Epithelial cell of esophagus (primary cell): Measurements from ENCODE around the gene LRRC45.

Experiments
- DNase-seq: peaks from one replicate; pipeline ENCODE4 v3.0.0; 2010; ENCODE audit warnings: low read depth
- H3K4me3 ChIP-seq: 2 replicates; pipeline ENCODE4 v1.5.1; 2011; ENCODE audit warnings: mild to moderate bottlenecking, low read length, control low read depth
- CTCF ChIP-seq: IDR thresholded peaks from 2 replicates; pipeline ENCODE4 v1.5.1; 2011; ENCODE audit warnings: low read depth, mild to moderate bottlenecking, low read length, control low read depth, inconsistent platforms; ENCODE audit not compliant: insufficient read depth; ENCODE audit errors: missing control alignments

LRRC45 gene

DNA sequence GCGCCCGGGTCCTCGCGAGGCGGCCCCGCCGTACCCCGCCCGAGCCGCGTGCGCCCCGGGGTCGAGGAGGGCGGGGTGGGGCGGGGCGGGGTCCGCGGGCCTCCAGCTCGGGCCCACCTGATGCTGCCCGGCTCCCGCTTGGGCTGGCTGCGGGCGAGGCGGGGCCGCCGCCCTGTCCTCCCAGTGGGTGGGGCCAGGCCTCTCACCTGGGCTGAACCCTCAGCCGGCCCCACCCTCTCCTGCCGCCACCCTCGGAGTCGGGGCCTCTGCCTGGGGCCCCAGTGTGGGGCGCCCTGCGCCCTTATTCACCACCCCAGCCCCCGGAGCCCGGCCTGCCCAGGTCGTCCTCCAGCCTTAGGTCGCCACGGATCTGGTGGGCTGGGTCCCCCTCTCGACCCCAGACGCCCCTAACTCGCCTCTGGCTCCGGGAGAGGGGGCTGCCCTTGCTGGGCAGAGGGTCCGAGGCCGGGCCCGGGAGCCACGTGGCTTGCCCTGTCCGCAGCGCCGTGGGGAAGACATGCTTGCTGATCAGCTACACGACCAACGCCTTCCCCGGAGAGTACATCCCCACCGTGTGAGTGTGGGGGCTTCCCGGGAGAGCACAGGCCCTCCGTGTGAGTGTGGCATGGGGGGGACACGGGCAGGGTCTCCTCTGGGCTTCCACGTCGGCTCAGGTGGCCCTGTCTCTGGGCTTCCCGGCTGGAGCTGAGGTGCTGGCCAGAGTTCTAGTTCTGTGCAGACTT, 9.0 kb downstream of the LRRC45 start:
- peak; percentile 60 for DNase-seq
- peak overlapping the region; percentile 50 for H3K4me3 ChIP-seq
- no peak for TF ChIP-seq CTCF

DNA sequence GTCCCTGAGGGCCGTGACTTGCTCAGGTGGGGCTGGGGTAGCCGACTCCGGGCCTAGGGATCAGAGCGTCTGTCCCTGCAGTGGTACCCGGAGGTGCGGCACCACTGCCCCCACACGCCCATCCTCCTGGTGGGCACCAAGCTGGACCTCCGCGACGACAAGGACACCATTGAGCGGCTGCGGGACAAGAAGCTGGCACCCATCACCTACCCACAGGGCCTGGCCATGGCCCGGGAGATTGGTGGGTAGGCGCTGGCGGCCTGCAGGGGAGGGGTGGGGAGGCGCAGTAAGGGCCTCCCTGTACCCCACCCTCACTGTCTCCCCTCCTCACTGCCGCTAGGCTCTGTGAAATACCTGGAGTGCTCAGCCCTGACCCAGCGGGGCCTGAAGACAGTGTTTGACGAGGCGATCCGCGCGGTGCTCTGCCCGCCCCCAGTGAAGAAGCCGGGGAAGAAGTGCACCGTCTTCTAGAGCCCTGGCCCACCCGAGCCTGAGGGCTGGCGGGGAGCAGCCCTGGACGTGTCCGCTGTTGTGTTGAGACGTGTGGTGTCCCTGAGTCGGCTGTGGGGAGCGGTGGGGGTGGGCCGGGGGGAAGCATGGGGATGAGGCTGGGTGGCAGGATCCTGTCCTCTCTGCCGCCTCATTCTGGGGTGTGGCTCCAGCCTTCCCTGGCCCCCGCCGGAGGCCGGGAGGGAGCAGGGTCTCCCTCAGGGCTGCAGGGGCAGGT, 10.4 kb downstream of the LRRC45 start:
- no peak overlapping the region for H3K4me3 ChIP-seq
- TF ChIP-seq CTCF: no peak
- no peak for DNase-seq

GRCh38 chr17:82034371-82035011, 11.4 kb downstream of the LRRC45 start:
- H3K4me3 ChIP-seq: no peak overlapping the region
- DNase-seq: no peak
- no peak for TF ChIP-seq CTCF

- H3K4me3 ChIP-seq: no peak overlapping the region
- no peak for DNase-seq
- no peak for TF ChIP-seq CTCF
Measured at GRCh38 chr17:82035488-82035887, 12.4 kb downstream of the LRRC45 start.

DNA sequence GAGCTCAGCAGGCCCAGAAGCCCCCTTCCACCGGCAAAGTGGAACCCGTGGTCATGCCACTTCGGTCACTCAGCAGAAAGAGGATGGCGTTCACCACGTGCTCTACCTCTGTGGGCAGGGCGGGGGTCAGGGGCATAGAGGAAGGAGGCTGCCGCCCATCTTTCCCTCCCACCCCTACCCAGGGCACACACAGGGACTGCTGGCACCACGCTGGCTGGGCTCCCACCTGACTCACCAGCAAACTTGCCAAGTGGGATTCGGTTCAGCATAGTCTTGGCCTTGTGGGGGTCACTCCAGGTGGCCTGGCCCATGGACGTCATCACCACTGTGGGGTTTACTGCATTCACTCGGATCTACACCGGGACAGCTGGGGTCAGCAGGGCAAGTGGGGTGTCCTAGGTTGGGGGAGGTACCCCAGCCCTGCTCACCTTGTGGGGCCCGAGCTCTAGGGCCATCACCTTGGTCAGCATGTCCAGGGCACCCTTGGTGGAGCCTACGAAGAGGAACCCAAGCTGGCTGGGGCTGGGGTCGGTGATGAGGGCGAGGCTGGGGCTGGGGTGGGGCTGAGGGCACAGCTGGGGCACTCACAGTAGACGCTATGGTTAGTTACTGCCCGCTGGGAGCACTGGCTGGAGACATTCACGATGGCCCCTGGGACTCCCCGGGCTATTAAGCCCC, 13.0 kb downstream of the LRRC45 start:
- DNase-seq: no peak
- peak overlapping the region; percentile 80 for H3K4me3 ChIP-seq
- no peak for TF ChIP-seq CTCF

DNA sequence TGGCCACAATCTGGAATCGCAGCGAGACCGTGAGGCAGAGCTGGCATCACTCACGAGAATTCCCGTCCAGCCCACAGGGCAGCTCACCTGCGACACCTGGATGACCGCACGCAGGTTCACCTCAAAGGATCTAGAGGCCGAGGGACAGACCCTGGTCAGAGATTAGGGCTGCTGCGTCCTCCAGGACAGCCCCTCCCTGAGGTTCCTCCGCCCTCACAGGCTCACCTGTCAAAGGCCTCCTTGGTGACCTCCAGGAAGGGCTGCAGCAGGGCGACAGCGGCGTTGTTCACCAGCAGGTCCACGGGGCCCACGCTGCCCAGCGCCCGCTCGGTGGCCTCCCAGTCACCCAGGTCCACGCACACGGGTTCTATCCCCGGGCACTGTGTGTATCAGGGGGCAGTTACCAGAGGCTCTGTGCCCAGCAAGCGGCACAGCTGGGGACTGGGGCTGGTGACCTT, 13.6 kb downstream of the LRRC45 start:
- TF ChIP-seq CTCF: no peak
- DNase-seq: no peak
- peak overlapping the region; percentile 80 for H3K4me3 ChIP-seq
